HUES48 (cell line): Measurements from ENCODE around the gene CCDC172.

Experiments used
- H3K27ac ChIP-seq: one replicate; pipeline ENCODE4 v1.7.0; 2013; ENCODE audit warnings: low read depth, low read length, inconsistent platforms
- H3K27me3 ChIP-seq: 2 replicates; pipeline ENCODE4 v1.6.1; 2013; ENCODE audit warnings: mild to moderate bottlenecking, low read length; ENCODE audit not compliant: control insufficient read depth, insufficient read depth
- H3K36me3 ChIP-seq: 2 replicates; pipeline ENCODE4 v1.6.1; 2013; ENCODE audit warnings: low read length; ENCODE audit not compliant: control insufficient read depth, insufficient read depth
- H3K4me1 ChIP-seq: 2 replicates; pipeline ENCODE4 v1.6.1; 2013; ENCODE audit warnings: mild to moderate bottlenecking, low read length; ENCODE audit not compliant: control insufficient read depth, insufficient read depth
- H3K4me3 ChIP-seq: 2 replicates; pipeline ENCODE4 v1.5.1; 2013; ENCODE audit warnings: mild to moderate bottlenecking, low read depth, low read length
- H3K9ac ChIP-seq: 2 replicates; pipeline ENCODE4 v1.6.1; 2013; ENCODE audit warnings: mild to moderate bottlenecking, low read depth, low read length, moderate library complexity
- H3K9me3 ChIP-seq: 2 replicates; pipeline ENCODE4 v1.6.1; 2013; ENCODE audit warnings: low read length; ENCODE audit not compliant: control insufficient read depth, insufficient read depth

The CCDC172 gene

GRCh38 chr10:116395223-116395985 lies 71.2 kb downstream of the CCDC172 start:
- Histone ChIP-seq H3K36me3 (no peaks in the 10 kb centered on the region), H3K9me3 (no peaks in the 10 kb centered on the region; the same call in 1 of the 2 replicates), H3K27me3 (no peaks in the 10 kb centered on the region), H3K9ac (no peak overlapping the region), H3K4me3 (no peak overlapping the region), H3K27ac (no peak overlapping the region), H3K4me1 (peaks cover 14% of the 10 kb centered on the region)

- H3K27ac ChIP-seq, result no peak overlapping the region
- no peaks in the 10 kb centered on the region for H3K27me3 ChIP-seq
- no peaks in the 10 kb centered on the region for H3K36me3 ChIP-seq
- H3K4me1 ChIP-seq, result peaks cover 12% of the 10 kb centered on the region
- no peaks in the 10 kb centered on the region; the same call in 1 of the 2 replicates for H3K9me3 ChIP-seq
- no peak overlapping the region for H3K9ac ChIP-seq
- H3K4me3 ChIP-seq, result no peak overlapping the region
Observed at GRCh38 chr10:116398224-116398623, 74.0 kb downstream of the CCDC172 start.

- Histone ChIP-seq H3K4me3 (no peak overlapping the region), H3K9me3 (no peaks in the 10 kb centered on the region), H3K27me3 (no peaks in the 10 kb centered on the region), H3K9ac (no peak overlapping the region), H3K4me1 (peaks cover 11% of the 10 kb centered on the region), H3K27ac (no peak overlapping the region), H3K36me3 (no peaks in the 10 kb centered on the region)
Observed at GRCh38 chr10:116402858-116403257, 78.6 kb downstream of the CCDC172 start.

GRCh38 chr10:116403740-116404250 lies 79.5 kb downstream of the CCDC172 start:
- Histone ChIP-seq H3K27me3 (no peaks in the 10 kb centered on the region), H3K4me3 (no peak overlapping the region), H3K27ac (no peak overlapping the region), H3K4me1 (0 out of 2 replicates have a peak, but pooled peaks cover 2% of the 10 kb centered on the region), H3K9me3 (no peaks in the 10 kb centered on the region), H3K36me3 (no peaks in the 10 kb centered on the region), H3K9ac (no peak overlapping the region)

- Histone ChIP-seq H3K36me3 (no peaks in the 10 kb centered on the region), H3K9me3 (no peaks in the 10 kb centered on the region), H3K9ac (no peak overlapping the region), H3K27me3 (no peaks in the 10 kb centered on the region), H3K27ac (no peak overlapping the region), H3K4me3 (no peak overlapping the region), H3K4me1 (no peaks in the 10 kb centered on the region)
Observed at GRCh38 chr10:116408719-116409118, 84.5 kb downstream of the CCDC172 start.

- H3K4me1 ChIP-seq, result no peaks in the 10 kb centered on the region
- H3K4me3 ChIP-seq, result no peak overlapping the region
- no peak overlapping the region for H3K9ac ChIP-seq
- H3K36me3 ChIP-seq, result no peaks in the 10 kb centered on the region
- H3K9me3 ChIP-seq, result no peaks in the 10 kb centered on the region
- H3K27ac ChIP-seq, result no peak overlapping the region
- H3K27me3 ChIP-seq, result no peaks in the 10 kb centered on the region
Observed at GRCh38 chr10:116410351-116410750, 86.1 kb downstream of the CCDC172 start.

GRCh38 chr10:116417821-116418220 lies 93.6 kb downstream of the CCDC172 start:
- H3K4me3 ChIP-seq, result no peak overlapping the region
- H3K27me3 ChIP-seq, result no peaks in the 10 kb centered on the region
- no peak overlapping the region for H3K27ac ChIP-seq
- H3K36me3 ChIP-seq, result no peaks in the 10 kb centered on the region
- H3K4me1 ChIP-seq, result no peaks in the 10 kb centered on the region
- no peak overlapping the region for H3K9ac ChIP-seq
- H3K9me3 ChIP-seq, result no peaks in the 10 kb centered on the region

- H3K4me3 ChIP-seq, result no peak overlapping the region
- H3K4me1 ChIP-seq, result no peaks in the 10 kb centered on the region
- no peak overlapping the region for H3K9ac ChIP-seq
- no peaks in the 10 kb centered on the region for H3K36me3 ChIP-seq
- no peaks in the 10 kb centered on the region for H3K27me3 ChIP-seq
- no peaks in the 10 kb centered on the region for H3K9me3 ChIP-seq
- no peak overlapping the region for H3K27ac ChIP-seq
Observed at GRCh38 chr10:116418389-116418788, 94.1 kb downstream of the CCDC172 start.

- Histone ChIP-seq H3K4me1 (no peaks in the 10 kb centered on the region), H3K27ac (no peak overlapping the region), H3K36me3 (no peaks in the 10 kb centered on the region)
Observed at GRCh38 chr10:116421815-116422214, 97.6 kb downstream of the CCDC172 start.

GRCh38 chr10:116427671-116428070 lies 103.4 kb downstream of the CCDC172 start, which contains the start of gene PNLIPRP3:
PNLIPRP3 (plus strand) TSS chr10:116427847; CDS start chr10:116428013, 166 bp downstream.
- no peak within 1 kb of the TSS for H3K27ac ChIP-seq
- H3K9ac ChIP-seq, result no peak within 1 kb of the TSS
- no peaks in the 10 kb centered on the region for H3K27me3 ChIP-seq
- no peaks in the 10 kb centered on the region for H3K36me3 ChIP-seq
- H3K4me3 ChIP-seq, result no peak within 1 kb of the TSS
- no peaks in the 10 kb centered on the region for H3K9me3 ChIP-seq
- H3K4me1 ChIP-seq, result no peaks in the 10 kb centered on the region

More at GRCh38 chr10:116421815-116422214, 97.6 kb downstream of the CCDC172 start:
- H3K9ac ChIP-seq, result no peak overlapping the region
- no peak overlapping the region for H3K4me3 ChIP-seq
- H3K27me3 ChIP-seq, result no peaks in the 10 kb centered on the region
- no peaks in the 10 kb centered on the region for H3K9me3 ChIP-seq

- Histone ChIP-seq H3K9me3 (no peaks in the 10 kb centered on the region), H3K27ac (no peak overlapping the region), H3K36me3 (no peaks in the 10 kb centered on the region), H3K4me1 (no peaks in the 10 kb centered on the region), H3K4me3 (no peak overlapping the region), H3K27me3 (no peaks in the 10 kb centered on the region), H3K9ac (no peak overlapping the region)
Observed at GRCh38 chr10:116429288-116429977, 105.2 kb downstream of the CCDC172 start.
